Ovary (tissue), 9 donors: ENCODE measurements around the gene ADAMTSL5. TPM values are rescaled to one million over a fixed set of nuclear protein-coding genes. Genes with fewer than 3 reads are reported as not detected.

Experiments used
- DNase-seq, 5 donors: peaks; one replicate each; pipeline ENCODE4 v3.0.0-alpha.2; 2019 to 2020
- H3K27ac ChIP-seq, 2 donors: fragments of 200-600 bp; one replicate each; pipeline versions ENCODE4 v1.5.1 to v1.8.0; 2019 to 2022
- H3K27me3 ChIP-seq: fragments of 200-600 bp; one replicate; pipeline ENCODE4 v1.8.0; 2022
- H3K36me3 ChIP-seq: fragments of 200-600 bp; sonication (generic); one replicate; pipeline ENCODE4 v1.5.1; 2019
- H3K4me1 ChIP-seq: one replicate; pipeline ENCODE4 v1.8.1; 2013; ENCODE audit warnings: mild to moderate bottlenecking, moderate library complexity; ENCODE audit not compliant: insufficient read depth
- H3K4me3 ChIP-seq: fragments of 200-600 bp; sonication (generic); one replicate; pipeline ENCODE4 v1.5.1; 2017
- H3K9me3 ChIP-seq, 2 donors: fragments of 200-600 bp in 1 of 2; sonication (generic) in 1 of 2; one replicate each; pipeline versions ENCODE4 v1.5.1 to v1.8.1; 2013 to 2019; ENCODE audit warnings: mild to moderate bottlenecking in 1 of 2, moderate library complexity in 1 of 2
- CTCF ChIP-seq, 3 donors: fragments of 450-650 bp in 2 of 3; fragments of 200-600 bp in 1 of 3; IDR thresholded peaks; one replicate each; pipeline versions ENCODE4 v1.5.1 to v1.8.0; 2016 to 2022; ENCODE audit warnings: antibody characterized with exemption in 3 of 3, mild to moderate bottlenecking in 1 of 3
- EP300 ChIP-seq: sonication (generic); formaldehyde crosslinking; IDR thresholded peaks from one replicate; pipeline ENCODE4 v1.6.1; 2017; ENCODE audit warnings: antibody characterized with exemption
- POLR2A ChIP-seq: fragments of 450-650 bp; IDR thresholded peaks from one replicate; pipeline ENCODE4 v1.6.1; 2017; ENCODE audit warnings: antibody characterized with exemption, mild to moderate bottlenecking, moderate library complexity
- WGBS, 3 donors: extraction: QIAGEN DNeasy Blood & Tissue Kit in 1 of 3; methylation state at CpG; one replicate each; pipeline versions ENCODE4 v1.1.5 to v1.1.7; 2013 to 2017; 5-methylcytosine and 5-hydroxymethylcytosine counted together
- intact Hi-C, 4 donors: fragments of 100-400 bp; cut with DNase I; formaldehyde crosslinking; loops; one replicate each; pipeline versions ENCODE4 v1.11.0 to v1.15.1; 2022 to 2023
- polyA plus RNA-seq, 2 donors: library from polyadenylated mRNA; stranded (reverse); fragments of 200-250 nt in 1 of 2; fragments of 350-450 nt in 1 of 2; fragmentation: Illumina TruSeq in 1 of 2; extraction: RNeasy Lipid Tissue Mini Kit (QIAGEN cat#74804) in 1 of 2; gene quantifications; one replicate each; pipeline ENCODE4 v1.2.3, GENCODE V29; 2013 to 2014
- total RNA-seq, 7 donors: library from RNA; depleted of rRNA in 2 of 7; stranded (reverse); fragments of >200 nt in 2 of 7; fragmentation: NEBNext Ultra II Directional in 3 of 7; extraction: Animal tissue kit (Norgen Biotek cat#: 25700) in 3 of 7; gene quantifications; one replicate each; pipeline versions ENCODE4 v1.1.0 to v1.2.4, GENCODE V29; 2016 to 2023
- donor health status: DM: no; HTN: no; CAD: no; lungs with moderate emphysema.
- donor health status: DM: no; HTN: no; CAD: no.
- donor health status: Bipolar disorder and iron deficiency.
- donor health status: DM: yes; HTN: yes; CAD: no.
- donor health status: DM: no; HTN: no; CAD: no.
- donor health status: DM: yes; HTN: yes; CAD: no.

ADAMTSL5 gene
- total and polyA plus RNA-seq, 9 donors = 0.19 to 7.5 (median 2.0) TPM; not detected in 1

GRCh38 chr19:1510807-1511206, 2.0 kb downstream of the ADAMTSL5 start:
- TF ChIP-seq CTCF (IDR thresholded peaks at IDR 0.05) = no peak
- TF ChIP-seq EP300 = no peak
- no peak for TF ChIP-seq POLR2A
- intact Hi-C loops = no loop called here
- H3K4me3 ChIP-seq = no peak overlapping the region
- peaks cover 2% of the 10 kb centered on the region for H3K4me1 ChIP-seq
- no peaks in the 10 kb centered on the region for H3K36me3 ChIP-seq
- peaks cover 5% of the 10 kb centered on the region for H3K27me3 ChIP-seq
- H3K9me3 ChIP-seq = no peaks in the 10 kb centered on the region
- DNase-seq = no peak
- no peak overlapping the region for H3K27ac ChIP-seq
- 28 to 41% (median 35%) methylated on average over 8 to 9 of the region's 9 CpGs for WGBS, 3 donors

DNA sequence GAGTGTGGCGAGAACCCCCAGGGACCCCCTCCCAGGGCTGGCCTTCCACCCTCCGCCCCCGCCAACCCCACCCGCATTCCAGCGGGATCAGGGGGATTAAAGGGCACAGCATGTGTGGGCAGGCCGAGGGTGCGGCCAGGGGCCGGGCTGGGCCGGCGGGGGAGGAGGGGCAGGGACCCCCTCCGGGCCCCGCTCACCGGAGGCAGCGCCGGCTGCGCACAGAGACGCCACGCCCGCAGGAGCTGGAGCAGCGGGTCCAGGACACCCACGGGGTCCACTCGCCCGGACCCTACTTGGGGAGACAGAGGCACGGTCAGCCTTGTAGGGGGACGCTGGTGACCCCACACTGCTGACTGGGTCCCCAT, 2.4 kb downstream of the ADAMTSL5 start:
- no peaks in the 10 kb centered on the region for H3K36me3 ChIP-seq
- intact Hi-C loops = no loop called here
- peaks cover 5% of the 10 kb centered on the region for H3K27me3 ChIP-seq
- H3K4me1 ChIP-seq = peaks cover 2% of the 10 kb centered on the region
- no peak for DNase-seq
- H3K27ac ChIP-seq = no peak overlapping the region
- TF ChIP-seq CTCF (IDR thresholded peaks at IDR 0.05) (no peak), POLR2A (no peak), EP300 (no peak)
- H3K9me3 ChIP-seq = no peaks in the 10 kb centered on the region
- WGBS, 3 donors = 0 to 14% (median 13%) methylated on average over 3 to 25 of the region's 25 CpGs
- no peak overlapping the region for H3K4me3 ChIP-seq

- no peak overlapping the region for H3K4me3 ChIP-seq
- no peak for DNase-seq
- H3K36me3 ChIP-seq = no peaks in the 10 kb centered on the region
- 40 to 51% (median 43%) methylated on average over 11 of the region's 11 CpGs for whole genome bisulfite sequencing, 3 donors
- H3K4me1 ChIP-seq = peaks cover 2% of the 10 kb centered on the region
- H3K27me3 ChIP-seq = peaks cover under 1% of the 10 kb centered on the region
- no peak for TF ChIP-seq POLR2A
- no peak for TF ChIP-seq CTCF (IDR thresholded peaks at IDR 0.05)
- TF ChIP-seq EP300 = no peak
- no peak overlapping the region for H3K27ac ChIP-seq
- intact Hi-C loops = no loop called here
- H3K9me3 ChIP-seq = no peaks in the 10 kb centered on the region
Observed at GRCh38 chr19:1509602-1510441, 3.0 kb downstream of the ADAMTSL5 start.

DNA sequence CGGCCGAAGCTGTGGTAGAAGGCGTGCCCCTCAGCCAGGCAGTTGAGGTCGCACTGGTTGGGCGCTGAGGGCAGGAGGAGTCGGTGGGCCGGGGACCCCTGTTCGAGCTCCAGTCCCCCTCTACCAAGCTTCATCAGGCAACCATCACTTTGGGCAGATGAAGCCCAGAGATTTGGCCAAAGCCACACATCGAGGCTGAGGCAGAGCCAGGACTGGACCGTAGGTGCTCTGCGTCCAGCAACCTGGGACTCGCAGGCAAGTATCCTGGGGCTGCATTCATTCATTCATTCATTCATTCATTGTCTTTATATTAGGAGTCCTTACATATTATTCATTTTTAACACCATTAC, 4.3 kb downstream of the ADAMTSL5 start:
- peak overlapping the region in 1 of 2 donors; percentile 17 for H3K27ac ChIP-seq
- H3K9me3 ChIP-seq = no peaks in the 10 kb centered on the region
- 21 to 28% (median 25%) methylated on average over 12 of the region's 12 CpGs for WGBS, 3 donors
- peak overlapping the region; percentile 38 for H3K4me3 ChIP-seq
- no peaks in the 10 kb centered on the region for H3K36me3 ChIP-seq
- intact Hi-C loops = no loop called here
- no peak for DNase-seq
- peaks cover 2% of the 10 kb centered on the region for H3K4me1 ChIP-seq
- peaks cover 3% of the 10 kb centered on the region for H3K27me3 ChIP-seq
- TF ChIP-seq EP300 (no peak), CTCF (IDR thresholded peaks at IDR 0.05) (no peak), POLR2A (no peak)
